Aorta (tissue), 5 donors: Measurements from ENCODE around the gene TAF4. TPM values are rescaled to one million over a fixed set of nuclear protein-coding genes. Genes with fewer than 3 reads are reported as not detected.

ENCODE experiments used
- ATAC-seq: fragments of 200-7000 bp; cut with Tn5 transposase; one replicate; pipeline ENCODE4 v1.9.1; 2022; ENCODE audit warnings: moderate library complexity; ENCODE audit not compliant: low FRiP score
- DNase-seq, 2 donors: peaks; one replicate each; pipeline ENCODE4 v3.0.0-alpha.2; 2020
- H3K27ac ChIP-seq, 2 donors: one replicate each; pipeline ENCODE4 v1.5.1; 2013; ENCODE audit warnings: low read length in 2 of 2, mild to moderate bottlenecking in 2 of 2, moderate library complexity in 2 of 2, control low read depth in 1 of 2, inconsistent platforms in 1 of 2, low read depth in 1 of 2
- H3K27me3 ChIP-seq, 2 donors: one replicate each; pipeline ENCODE4 v1.6.1; 2013; ENCODE audit warnings: control low read depth in 1 of 2, low read length in 1 of 2, mild to moderate bottlenecking in 1 of 2, moderate library complexity in 1 of 2; ENCODE audit not compliant: insufficient read depth in 2 of 2, control insufficient read depth in 1 of 2
- H3K36me3 ChIP-seq, 2 donors: one replicate each; pipeline ENCODE4 v1.6.1; 2013; ENCODE audit warnings: control low read depth in 1 of 2, low read length in 1 of 2, mild to moderate bottlenecking in 1 of 2; ENCODE audit not compliant: insufficient read depth in 2 of 2, control insufficient read depth in 1 of 2
- H3K4me1 ChIP-seq, 2 donors: one replicate each; pipeline ENCODE4 v1.6.1; 2013; ENCODE audit warnings: low read length in 2 of 2, control low read depth in 1 of 2, mild to moderate bottlenecking in 1 of 2, moderate library complexity in 1 of 2; ENCODE audit not compliant: insufficient read depth in 2 of 2, control insufficient read depth in 1 of 2
- H3K4me3 ChIP-seq, 2 donors: one replicate each; pipeline ENCODE4 v1.5.1; 2013; ENCODE audit warnings: low read length in 2 of 2, control low read depth in 1 of 2, mild to moderate bottlenecking in 1 of 2
- H3K9me3 ChIP-seq: one replicate; pipeline ENCODE4 v1.6.1; 2013; ENCODE audit warnings: mild to moderate bottlenecking, low read length; ENCODE audit not compliant: control insufficient read depth
- WGBS, 2 donors: extraction: QIAGEN DNeasy Blood & Tissue Kit; methylation state at CpG; one replicate each; pipeline ENCODE4 v1.1.7; 2013; 5-methylcytosine and 5-hydroxymethylcytosine counted together
- intact Hi-C, 2 donors: fragments of 100-400 bp; cut with DNase I; formaldehyde crosslinking; loops; one replicate each; pipeline versions ENCODE4 v1.14.2 to v1.15.0; 2022
- polyA plus RNA-seq, 2 donors: library from polyadenylated mRNA; stranded (reverse); fragments of 200-250 nt; gene quantifications; one replicate each; pipeline ENCODE4 v1.2.3, GENCODE V29; 2013
- total RNA-seq, 2 donors: library from RNA; stranded (reverse); fragmentation: NEBNext Ultra II Directional; extraction: Animal tissue kit (Norgen Biotek cat#: 25700); gene quantifications; one replicate each; pipeline ENCODE4 v1.2.1, GENCODE V29; 2021
- donor health status: healthy with polysubstance abuse.
- donor health status: Bipolar disorder and iron deficiency.
- donor health status: DM: no; HTN: no; CAD: no.
- donor health status: DM: no; HTN: no; CAD: no.
- donor health status: DM: yes; HTN: yes; CAD: no.

The TAF4 gene
- total and polyA plus RNA-seq, 4 donors, result 2.5 to 19.5 (median 9.0) TPM

DNA sequence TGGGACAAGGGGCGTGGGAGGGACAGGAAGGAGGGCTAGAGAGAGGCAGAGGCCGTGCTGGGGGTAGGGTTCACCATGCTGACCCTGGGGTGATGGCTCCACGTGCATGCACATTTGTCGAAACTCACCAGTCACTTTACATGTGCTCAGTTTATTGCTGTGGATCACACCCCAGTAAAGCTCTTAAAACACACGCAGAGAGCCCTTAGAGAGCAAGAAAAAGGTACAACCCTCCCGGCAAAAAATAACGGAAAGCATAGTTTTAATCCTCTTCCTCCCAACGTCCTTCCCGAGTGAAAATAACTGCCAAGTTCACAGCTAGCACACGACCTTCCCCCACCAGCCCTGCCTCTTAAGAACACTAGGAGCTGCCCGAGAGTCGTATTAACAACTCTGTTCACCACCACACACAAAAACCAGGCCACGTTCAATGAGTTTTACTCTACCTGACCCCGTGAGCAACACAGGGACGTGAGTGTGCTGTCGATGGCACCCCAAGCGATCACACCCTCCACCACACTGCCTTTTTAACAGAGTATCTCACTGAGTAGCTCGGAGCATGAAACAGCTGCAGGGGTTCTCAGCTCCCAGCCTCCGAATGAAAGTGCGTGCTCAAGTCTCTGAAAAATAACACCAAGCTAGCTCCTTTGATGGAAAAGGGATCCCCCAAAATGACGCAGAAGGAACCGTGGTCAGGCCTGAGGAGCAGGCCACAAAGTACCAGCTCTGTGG lies 39.7 kb downstream of the TAF4 start:
- H3K9me3 ChIP-seq, result no peaks in the 10 kb centered on the region
- peak; percentile 56 for ATAC-seq
- H3K4me1 ChIP-seq, result no peaks in the 10 kb centered on the region
- intact Hi-C loops, result loop anchor here in 1 of 2 donors (5.0 kb wide), 1 partner anchor 111 kb away; no protein-coding TSS in a partner anchor
- no peak overlapping the region for H3K27ac ChIP-seq
- H3K27me3 ChIP-seq, result no peaks in the 10 kb centered on the region
- DNase-seq, result peak in 1 of 2 donors; percentile 43
- H3K4me3 ChIP-seq, result no peak overlapping the region
- WGBS, 2 donors, result 37 to 38% methylated on average over 22 of the region's 22 CpGs
- H3K36me3 ChIP-seq, result no peaks in the 10 kb centered on the region

DNA sequence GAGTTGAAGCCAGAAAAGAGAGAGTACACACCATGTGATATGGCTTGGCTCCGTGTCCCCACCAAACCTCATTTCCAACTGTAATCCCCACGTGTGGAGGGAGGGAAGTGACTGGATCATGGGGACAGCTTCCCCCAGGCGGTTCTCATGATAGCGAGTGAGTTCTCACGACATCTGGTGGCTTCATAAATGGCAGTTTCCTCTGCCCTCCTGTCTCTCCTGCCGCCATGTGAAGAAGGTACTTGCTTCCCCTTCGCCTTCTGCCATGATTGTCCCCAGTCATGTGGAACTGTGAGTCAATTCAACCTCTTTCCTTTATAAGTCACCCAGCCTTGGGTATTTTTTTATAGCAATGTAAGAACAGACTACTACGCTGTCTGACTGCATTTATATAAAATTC lies 40.3 kb downstream of the TAF4 start:
- Histone ChIP-seq H3K4me1 (no peaks in the 10 kb centered on the region), H3K36me3 (no peaks in the 10 kb centered on the region), H3K27ac (no peak overlapping the region), H3K27me3 (no peaks in the 10 kb centered on the region), H3K9me3 (no peaks in the 10 kb centered on the region), H3K4me3 (no peak overlapping the region)
- ATAC-seq (no peak), DNase-seq (no peak)
- intact Hi-C loops, result loop anchor here in 1 of 2 donors (5.0 kb wide), 1 partner anchor 112 kb away; no protein-coding TSS in a partner anchor
- 79 to 84% methylated on average over 8 of the region's 8 CpGs for WGBS, 2 donors

DNA sequence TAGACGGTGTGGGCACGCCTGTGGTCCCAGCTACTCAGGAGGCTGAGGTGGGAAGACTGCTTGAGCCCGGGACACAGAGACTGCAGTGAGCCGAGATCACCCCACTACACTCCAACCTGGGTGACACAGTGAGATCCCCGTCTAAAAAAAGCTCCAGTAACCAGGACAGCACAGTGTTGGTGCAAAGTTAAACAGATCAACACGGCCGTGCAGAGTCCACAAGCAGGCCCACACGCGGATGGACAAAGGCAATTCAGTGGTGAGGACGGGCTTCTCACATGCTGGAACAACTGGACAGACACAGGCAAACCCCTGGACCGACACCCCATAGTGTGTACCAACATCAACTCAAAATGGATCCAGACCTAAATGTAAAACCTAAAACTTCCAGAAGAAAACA lies 41.7 kb downstream of the TAF4 start:
- intact Hi-C loops, result loop anchor here in 1 of 2 donors (5.0 kb wide), 1 partner anchor 98 kb away; the partner anchor contains the start of gene LSM14B
- no peaks in the 10 kb centered on the region for H3K36me3 ChIP-seq
- no peak overlapping the region for H3K4me3 ChIP-seq
- no peaks in the 10 kb centered on the region for H3K9me3 ChIP-seq
- ATAC-seq, result no peak
- H3K27me3 ChIP-seq, result no peaks in the 10 kb centered on the region
- H3K27ac ChIP-seq, result no peak overlapping the region
- peak in 1 of 2 donors; percentile 40 for DNase-seq
- no peaks in the 10 kb centered on the region for H3K4me1 ChIP-seq
- WGBS, 2 donors, result 93 to 94% methylated on average over 11 of the region's 11 CpGs

DNA sequence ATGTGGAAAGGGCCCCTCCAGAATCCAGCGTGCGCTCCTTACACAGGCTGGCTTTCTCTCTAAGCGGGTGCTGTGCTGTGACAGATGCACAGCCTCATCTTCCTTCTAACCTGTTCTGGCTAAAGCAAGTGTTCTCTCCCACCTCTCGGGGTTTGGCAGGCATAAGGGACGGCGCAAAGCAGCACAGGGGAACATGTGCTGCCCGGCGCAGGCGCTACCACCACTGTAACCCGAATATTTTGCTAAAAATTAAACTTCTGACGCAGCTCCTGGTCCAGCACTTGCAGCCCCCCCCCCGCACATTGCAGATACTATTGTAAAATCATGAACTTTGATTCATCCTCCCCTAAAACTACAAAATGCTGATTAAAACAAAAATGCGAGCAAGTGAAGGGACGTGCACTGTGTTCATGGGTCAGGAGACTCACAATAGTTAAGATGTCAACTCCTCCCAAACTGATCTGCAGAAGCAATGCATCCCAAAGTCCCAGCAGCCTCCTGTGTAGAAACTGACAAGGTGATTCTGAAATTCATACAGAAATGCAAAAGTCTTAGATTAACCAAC lies 43.0 kb downstream of the TAF4 start:
- H3K27me3 ChIP-seq, result no peaks in the 10 kb centered on the region
- no peak overlapping the region for H3K4me3 ChIP-seq
- H3K36me3 ChIP-seq, result no peaks in the 10 kb centered on the region
- intact Hi-C loops, result loop anchor here in 1 of 2 donors (5.0 kb wide), 1 partner anchor 100 kb away; the partner anchor contains the start of gene LSM14B
- WGBS, 2 donors, result 96% methylated on average over 14 of the region's 14 CpGs
- peak in 1 of 2 donors; percentile 9 for DNase-seq
- no peaks in the 10 kb centered on the region for H3K4me1 ChIP-seq
- no peak overlapping the region for H3K27ac ChIP-seq
- ATAC-seq, result no peak
- no peaks in the 10 kb centered on the region for H3K9me3 ChIP-seq

DNA sequence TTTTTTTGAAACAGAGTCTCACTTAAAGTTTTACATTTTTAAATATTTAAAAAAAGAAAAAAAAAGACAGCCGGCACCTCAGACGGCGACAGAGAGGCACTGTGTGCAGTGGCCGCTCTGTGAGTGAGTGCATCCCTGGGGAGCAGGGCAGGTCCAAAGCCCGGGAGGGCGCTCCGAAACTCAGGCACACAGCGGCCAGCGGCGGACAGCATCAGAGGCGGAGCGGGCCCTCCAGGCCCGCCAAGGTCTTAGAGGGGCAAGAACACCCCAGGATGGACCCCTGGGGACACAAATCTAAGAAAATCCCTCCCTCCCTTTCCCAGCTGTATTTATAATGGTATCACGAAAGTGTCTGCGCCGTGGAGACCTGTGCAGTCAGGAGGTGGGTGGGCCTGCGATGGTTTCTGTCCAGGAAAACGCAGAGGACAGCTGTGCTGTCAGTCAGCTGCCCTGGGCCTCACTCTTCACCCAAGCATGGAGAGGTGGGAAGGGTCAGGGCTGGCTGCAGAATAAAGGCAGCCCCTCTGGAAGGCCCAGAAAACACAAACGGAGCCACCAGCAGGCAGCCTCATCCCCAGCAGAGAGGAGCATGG lies 43.8 kb downstream of the TAF4 start:
- DNase-seq (peak in 1 of 2 donors; percentile 75), ATAC-seq (no peak)
- H3K4me1 ChIP-seq, result no peaks in the 10 kb centered on the region
- 68 to 72% methylated on average over 19 of the region's 19 CpGs for WGBS, 2 donors
- no peaks in the 10 kb centered on the region for H3K9me3 ChIP-seq
- no peak overlapping the region for H3K4me3 ChIP-seq
- no peaks in the 10 kb centered on the region for H3K27me3 ChIP-seq
- H3K36me3 ChIP-seq, result no peaks in the 10 kb centered on the region
- no peak overlapping the region for H3K27ac ChIP-seq
- intact Hi-C loops, result loop anchor here in 1 of 2 donors (5.0 kb wide), 1 partner anchor 100 kb away; the partner anchor contains the start of gene LSM14B

DNA sequence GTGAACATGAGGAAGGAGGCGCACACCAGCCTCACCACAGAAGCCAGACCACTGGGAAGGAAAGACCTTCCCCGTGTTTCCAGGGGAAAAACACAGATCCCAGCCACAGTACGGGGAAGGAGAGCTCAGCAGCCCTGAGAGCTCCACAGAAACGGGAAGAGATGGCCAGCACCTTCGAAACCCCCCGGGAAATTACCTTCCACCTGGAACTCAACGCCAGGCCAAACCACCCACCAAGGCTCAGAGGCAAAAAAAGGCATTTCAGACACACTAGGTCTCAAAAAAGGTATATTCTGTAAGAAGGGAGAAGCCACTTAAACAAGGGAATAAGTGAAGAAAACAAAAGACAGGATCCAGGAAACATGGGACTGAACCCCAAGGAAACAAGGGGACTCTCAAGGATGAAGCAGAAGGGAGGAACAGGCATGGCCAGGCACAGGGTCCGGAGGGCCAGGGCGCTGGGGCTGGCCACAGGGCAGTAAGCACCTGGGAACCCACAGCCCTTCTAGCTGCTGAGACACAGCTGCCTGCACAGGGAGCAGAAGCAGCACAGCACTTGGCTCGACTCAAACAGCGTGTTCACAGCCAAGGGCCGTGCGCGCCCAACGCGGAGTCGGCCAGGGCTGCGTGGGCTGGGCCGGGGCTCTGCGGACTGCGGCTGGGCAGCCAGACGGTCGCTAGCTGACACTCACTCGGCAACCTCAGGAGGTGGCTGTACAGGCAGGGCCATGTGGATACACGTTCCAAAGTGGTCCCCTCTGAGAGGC lies 44.6 kb downstream of the TAF4 start:
- 30 to 37% methylated on average over 25 of the region's 25 CpGs for WGBS, 2 donors
- Histone ChIP-seq H3K9me3 (no peaks in the 10 kb centered on the region), H3K4me3 (no peak overlapping the region), H3K4me1 (no peaks in the 10 kb centered on the region), H3K36me3 (no peaks in the 10 kb centered on the region), H3K27ac (no peak overlapping the region), H3K27me3 (no peaks in the 10 kb centered on the region)
- intact Hi-C loops, result loop anchor here in 1 of 2 donors (5.0 kb wide), 1 partner anchor 101 kb away; the partner anchor contains the start of gene LSM14B
- ATAC-seq, result peak; percentile 81
- peak; percentile 72 to 88 for DNase-seq

DNA sequence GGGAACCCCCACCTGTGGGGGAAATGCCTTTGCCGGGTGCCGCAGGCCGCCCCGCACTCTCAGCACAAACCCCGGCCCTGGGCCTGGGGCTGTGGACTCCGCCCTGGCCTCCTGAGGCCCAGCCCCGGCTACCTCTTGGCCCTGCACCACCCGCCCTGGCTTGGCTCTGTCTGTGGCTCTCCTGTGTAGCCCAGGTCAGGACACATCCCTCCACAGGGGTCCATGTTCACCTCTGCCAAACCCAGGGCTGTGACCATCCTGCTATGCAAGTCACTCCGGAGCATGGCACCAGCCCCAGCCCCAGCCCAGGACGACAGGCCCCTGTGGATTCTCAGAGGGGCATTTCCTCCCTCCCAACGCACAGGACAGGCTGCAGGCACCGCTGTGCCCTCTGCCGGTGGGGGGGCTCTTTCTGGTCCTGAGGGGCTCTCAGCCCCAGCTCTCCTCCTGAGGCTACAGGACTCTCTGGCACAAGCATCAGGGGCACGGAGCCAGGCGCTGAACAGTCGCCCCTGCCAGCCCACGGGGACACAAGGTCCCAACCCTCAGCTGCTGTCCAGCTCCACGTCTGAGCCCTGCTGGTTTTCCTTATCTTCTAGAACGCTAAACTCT lies 45.7 kb downstream of the TAF4 start:
- H3K36me3 ChIP-seq, result no peaks in the 10 kb centered on the region
- H3K27me3 ChIP-seq, result no peaks in the 10 kb centered on the region
- intact Hi-C loops, result loop anchor here in 1 of 2 donors (5.0 kb wide), 1 partner anchor 102 kb away; the partner anchor contains the start of gene LSM14B
- ATAC-seq, result no peak
- WGBS, 2 donors, result 52 to 53% methylated on average over 19 of the region's 19 CpGs
- DNase-seq, result peak in 1 of 2 donors; percentile 71
- H3K4me3 ChIP-seq, result no peak overlapping the region
- H3K27ac ChIP-seq, result no peak overlapping the region
- H3K4me1 ChIP-seq, result no peaks in the 10 kb centered on the region
- H3K9me3 ChIP-seq, result no peaks in the 10 kb centered on the region
